ENCODE data around the gene TSEN15.

The TSEN15 gene

DNA sequence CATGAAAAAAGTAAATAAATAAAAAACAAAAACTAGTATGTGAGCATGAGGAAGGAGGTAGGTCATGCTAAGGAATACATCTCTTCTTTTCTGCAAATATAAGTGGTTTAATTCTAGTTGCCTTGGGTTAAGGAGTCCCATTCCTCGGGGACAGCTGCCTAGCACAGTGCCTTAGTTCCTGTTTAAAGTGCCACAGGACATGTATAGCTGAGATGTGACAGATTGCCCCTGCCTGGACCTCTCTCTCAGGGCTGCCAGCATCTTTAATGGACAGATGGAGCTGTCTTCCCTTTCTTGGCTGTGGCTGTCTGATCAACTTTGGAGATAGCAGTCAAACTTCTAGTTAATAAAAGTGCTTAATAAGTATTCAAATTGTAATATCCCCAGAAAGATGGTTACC lies 50.0 kb downstream of the TSEN15 start:
- DNase-seq (ENCODE audit: low read depth), result no peak

DNA sequence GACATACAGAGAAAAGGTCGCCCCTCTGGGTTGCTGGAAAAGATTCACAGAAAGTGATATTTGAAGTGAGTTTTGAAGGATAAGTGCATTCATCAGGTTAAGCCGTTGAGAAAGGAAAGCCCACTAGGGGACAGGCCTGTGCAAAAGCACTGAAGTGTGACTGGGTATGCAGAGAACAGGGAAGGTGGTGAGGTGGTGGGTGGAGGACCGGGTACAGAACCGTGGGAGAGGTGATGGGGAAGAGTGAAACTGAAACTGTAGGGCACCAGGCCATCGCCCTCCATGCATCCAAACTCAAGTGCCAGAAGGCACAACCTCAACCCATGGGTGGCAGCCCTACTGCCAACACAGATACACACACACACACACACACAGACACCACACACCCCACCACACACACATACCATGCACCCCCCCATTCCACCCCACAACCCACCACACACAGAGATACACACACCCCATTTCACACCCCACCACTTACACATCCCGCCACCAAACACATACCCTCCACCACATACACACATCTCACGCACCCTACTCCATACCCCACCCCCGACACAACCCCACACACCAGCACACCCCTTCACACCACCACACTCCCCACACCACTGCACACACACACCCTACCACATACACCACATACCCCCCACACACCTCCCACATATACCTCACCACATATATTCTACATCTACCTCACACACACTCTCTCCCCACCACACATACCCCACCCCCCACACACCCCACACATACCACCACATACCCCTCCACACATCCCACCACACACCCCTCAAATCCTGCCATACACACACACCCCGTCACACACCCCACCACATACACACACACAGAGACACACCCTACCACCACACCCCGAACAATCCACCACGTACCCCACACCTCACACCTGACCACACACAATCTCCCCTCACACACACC lies 59.0 kb downstream of the TSEN15 start:
- DNase-seq (ENCODE audit: low read depth), result no peak

DNA sequence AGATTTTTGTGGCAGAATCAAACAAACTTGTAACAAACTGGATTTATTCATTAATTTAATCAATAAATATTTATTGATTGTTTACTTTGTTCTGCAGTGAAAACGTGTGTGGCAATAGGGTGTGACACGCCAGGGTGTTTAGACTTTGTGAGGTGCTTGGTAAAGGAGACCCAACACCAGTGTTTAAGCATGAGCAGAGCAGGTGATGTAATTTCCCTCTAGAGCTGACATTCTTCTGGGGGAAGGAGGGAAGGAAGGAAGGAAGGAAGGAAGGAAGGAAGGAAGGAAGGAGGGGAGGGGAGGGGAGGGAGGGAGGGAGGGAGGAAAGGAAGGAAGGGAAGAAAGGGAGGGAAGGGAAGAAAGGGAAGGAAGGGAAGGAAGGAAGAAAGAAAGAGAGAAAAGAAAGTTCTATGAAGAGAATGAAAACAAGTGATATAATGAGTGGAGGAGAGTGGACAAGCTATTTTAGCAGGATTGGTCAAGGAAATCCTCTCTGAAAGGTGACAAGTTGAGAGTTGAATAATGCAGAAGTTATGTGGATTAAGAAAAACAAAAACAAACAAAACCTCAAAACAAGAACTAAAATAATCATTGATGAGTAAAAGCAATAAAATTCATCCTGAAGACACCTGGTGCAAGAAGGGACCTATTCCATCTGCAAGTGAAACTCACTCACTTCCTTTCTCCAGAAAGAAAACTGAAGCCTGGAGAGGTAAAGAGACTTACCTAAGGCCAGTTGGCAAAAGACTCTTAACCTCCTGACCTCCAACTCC lies 60.8 kb downstream of the TSEN15 start:
- DNase-seq (ENCODE audit: low read depth), result peak; percentile 10

DNA sequence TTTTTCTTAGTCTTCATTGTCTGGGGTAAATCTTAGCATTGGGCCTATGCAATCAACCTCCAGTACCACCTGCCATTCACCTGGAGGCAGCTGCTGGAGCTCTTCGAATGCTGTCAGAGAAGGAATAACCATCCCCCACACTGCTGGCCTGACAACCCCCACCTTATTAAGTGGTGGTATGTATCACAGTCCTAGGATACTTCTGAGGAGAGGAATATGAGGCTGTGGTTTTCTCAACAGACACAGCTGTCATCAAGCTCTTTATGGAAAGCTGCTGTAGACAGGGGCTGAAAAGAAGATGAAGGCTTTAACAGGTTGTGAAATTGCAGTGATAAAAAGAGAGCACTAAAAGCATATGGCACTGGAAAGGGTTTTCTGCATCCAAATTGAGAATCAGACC lies 61.7 kb downstream of the TSEN15 start:
- no peak for DNase-seq (ENCODE audit: low read depth)

DNA sequence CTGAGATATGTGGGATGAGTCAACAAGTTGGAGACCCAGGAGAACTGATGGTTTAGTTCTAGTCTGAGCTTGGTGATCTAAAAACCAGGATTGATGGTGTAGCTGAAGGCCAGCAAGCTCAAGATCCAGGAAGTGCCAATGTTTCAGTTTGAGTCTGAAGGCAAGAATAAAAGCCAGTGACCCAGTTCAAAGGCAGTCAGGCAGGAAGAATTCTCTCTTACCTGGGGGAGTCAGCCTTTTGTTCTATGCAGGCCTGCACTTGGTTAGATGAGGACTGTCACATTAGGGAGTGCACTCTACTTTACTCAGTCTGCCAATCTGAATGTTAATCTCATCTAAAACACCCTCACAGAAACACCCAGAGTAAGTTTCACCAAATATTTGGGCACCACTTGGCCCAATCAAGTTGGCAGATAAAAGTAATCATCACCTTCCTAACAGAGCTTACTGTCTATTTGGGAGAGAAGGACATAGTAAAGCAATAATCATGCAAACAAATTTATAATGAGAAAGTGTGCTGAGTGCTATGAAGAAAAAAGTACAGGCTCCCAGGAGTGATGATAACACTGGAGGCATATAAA lies 63.4 kb downstream of the TSEN15 start:
- DNase-seq (ENCODE audit: low read depth), result no peak

DNA sequence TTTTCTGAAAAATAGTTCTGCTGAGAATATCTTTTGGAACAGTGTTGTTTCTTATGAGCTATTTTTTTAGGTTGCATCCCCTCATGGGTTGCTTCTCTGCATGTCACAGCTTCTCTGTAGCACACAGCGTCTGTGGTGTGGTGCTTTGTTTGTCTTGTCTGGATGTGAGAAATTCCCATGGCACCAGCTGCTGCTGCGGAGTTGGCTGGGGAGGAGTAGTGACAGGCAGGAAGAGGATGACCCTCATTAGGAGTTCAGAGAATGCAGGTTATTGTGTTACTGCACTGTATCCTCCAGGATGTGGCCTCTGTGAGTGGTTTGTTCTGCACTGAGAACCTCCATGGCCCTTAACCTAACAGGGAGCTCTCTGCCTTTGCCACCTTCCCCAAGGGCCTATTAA lies 64.8 kb downstream of the TSEN15 start:
- DNase-seq (ENCODE audit: low read depth), result no peak

DNA sequence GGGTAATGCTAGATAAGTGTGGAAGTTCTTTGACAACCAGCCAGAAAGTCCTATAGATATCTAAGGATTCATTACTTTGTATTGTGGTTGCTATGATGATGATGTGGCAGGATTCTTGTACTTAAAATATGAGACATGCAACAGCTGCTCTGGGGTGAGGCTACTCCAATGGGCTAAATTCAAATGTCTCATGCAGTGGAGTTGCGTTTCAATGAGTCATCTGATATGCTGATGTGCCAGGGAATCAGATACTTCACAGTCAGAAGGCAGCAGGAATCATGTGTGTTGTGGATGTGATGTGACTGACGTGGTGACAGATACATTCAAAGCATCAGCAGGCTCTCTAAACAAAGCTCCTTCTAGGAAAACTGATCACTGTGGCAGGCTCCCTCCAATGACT lies 66.5 kb downstream of the TSEN15 start:
- DNase-seq (ENCODE audit: low read depth), result peak; percentile 97
